NOMO-1 treated with dmso at 0.1 percent for 144 hours (cell line): ENCODE data around the gene CD93.

Experiments
- DNase-seq: peaks from one replicate; lab custom pipeline; 2025; ENCODE audit not compliant: unreplicated experiment; lab: John Stamatoyannopoulos, UW

CD93 gene

GRCh38 chr20:23086056-23086566 lies at the start of gene CD93:
Gene CD93, minus strand, starts transcription at chr20:23086324. Its CDS starts 132 bp downstream, at chr20:23086192.
- no peak for DNase-seq

DNA sequence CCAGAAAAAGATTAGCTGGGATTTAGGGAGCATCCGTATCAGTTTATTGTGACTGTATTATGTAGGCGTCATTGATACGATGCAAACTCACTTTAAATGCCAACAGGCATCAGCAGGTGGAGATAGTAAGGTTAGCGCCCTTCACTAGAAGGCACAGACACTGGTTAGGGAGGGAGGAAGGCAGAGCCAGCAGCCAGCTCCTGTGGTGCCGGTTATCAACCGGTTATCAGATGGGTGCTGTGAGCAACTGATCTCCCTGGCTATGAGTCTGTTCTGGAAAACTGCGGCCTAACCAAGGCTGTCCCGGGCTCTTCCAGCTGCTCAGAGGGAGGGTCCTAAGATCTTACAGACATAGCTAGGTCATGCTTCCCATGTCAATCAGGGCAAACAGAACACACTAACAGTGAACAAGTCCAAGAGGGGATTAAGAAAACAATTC lies 47.5 kb upstream of the CD93 start:
- no peak for DNase-seq

- no peak for DNase-seq
These were observed 46.9 kb upstream of the CD93 start for GRCh38 chr20:23132930-23133559.

GRCh38 chr20:23132293-23132929 lies 46.3 kb upstream of the CD93 start:
- no peak for DNase-seq

DNA sequence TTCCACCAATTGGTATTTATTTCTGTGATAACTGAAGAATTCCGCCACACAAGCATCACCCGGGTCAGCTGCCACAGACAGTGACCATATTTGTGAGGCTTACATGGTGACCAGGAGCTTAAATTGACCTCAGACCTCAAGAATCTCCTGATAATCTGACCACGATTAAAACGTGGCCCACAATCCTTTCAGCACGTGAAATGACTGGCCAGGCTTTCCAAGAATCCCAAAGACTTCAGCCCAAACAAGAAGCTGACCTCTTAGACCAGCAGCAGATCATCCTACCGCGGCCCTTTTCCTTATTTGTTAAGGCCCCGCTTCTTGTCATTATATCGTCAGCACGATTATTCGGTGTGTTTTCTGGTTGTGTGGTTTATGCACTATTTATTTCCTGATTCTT lies 45.6 kb upstream of the CD93 start:
- DNase-seq: no peak

GRCh38 chr20:23130622-23131140 lies 44.6 kb upstream of the CD93 start:
- DNase-seq: no peak

- DNase-seq: no peak
These were observed 43.9 kb upstream of the CD93 start for GRCh38 chr20:23129891-23130621.

DNA sequence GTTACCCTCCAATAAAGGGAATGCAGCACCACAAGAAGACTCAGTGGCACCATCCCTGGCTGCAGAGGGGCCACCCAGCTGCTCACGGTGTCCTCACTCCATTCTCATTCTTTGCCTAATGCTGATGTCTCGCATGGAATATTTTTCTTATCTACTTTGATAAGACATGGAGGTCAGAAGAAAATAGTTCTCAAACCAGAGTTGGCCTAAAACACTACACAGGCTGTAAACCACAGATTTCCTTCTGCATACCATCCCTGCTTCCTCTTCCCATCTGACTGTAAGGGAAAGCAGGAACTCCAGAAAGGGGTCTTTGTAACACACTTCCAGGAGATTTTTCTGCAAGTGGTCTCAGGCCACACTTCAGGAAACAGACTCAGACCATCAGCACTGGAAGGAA lies 43.1 kb upstream of the CD93 start:
- no peak for DNase-seq

GRCh38 chr20:23128461-23129125 lies 42.5 kb upstream of the CD93 start:
- DNase-seq: no peak

- no peak for DNase-seq
These were observed 41.6 kb upstream of the CD93 start for GRCh38 chr20:23127506-23128279.

DNA sequence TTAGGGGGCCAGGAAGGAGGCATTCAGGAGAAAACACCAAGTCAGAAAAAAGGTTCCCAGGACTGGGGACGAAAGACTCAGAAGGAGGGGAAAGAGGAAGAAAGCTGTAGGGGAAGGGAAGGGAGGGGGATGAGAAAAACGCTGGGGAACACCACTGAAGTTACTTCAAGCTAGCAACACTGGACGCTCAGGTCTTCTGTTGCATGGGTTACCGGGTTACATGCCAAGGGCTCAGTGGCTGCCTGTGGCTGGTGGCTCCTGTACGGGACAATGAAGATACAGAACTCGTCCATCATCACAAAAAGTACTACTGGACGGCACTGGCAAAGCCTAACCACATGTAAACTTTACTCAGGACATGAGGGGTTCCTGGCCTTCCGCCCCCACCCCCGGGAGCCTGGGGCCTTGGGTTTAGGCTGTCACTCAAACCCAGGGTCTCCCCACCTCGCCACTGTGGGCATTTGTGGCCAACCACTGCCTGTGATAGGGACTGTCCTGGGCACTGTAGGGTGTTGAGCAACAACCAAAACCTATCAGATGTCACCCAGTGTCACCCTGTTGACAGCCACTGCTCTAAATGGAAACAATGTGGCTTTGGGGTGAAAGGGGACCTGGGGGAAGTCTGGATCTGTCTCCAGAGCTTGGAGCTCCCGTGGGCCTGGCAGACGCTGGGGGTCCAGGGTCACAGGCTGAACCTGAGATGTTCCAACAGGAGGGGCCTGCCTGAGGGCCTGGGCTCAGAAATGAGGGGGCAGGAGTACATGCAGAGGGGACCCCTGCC lies 40.3 kb upstream of the CD93 start:
- peak; percentile 35 for DNase-seq

- peak; percentile 97 for DNase-seq
These were observed 39.6 kb upstream of the CD93 start for GRCh38 chr20:23125625-23126191.

- no peak for DNase-seq
These were observed 39.0 kb upstream of the CD93 start for GRCh38 chr20:23125159-23125558.

DNA sequence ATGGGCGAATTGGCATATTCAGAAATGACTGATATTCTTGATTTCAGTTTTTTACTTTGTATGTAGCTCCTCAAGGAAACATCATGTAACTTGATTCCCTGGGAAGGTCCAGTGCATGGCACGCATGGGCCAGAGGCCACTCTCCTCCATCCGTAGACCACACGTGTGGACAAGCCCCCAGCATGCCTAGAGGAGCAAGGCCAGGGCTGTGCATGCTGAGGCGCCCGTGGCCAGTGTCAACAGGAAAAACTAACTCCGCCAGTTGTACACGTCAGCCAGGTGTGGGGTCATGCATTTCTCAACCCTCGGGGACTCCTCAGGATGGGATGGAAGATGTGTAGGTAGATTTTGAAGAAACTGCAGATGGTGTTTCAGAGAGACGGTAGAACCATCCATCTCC lies 37.8 kb upstream of the CD93 start:
- DNase-seq: no peak

- no peak for DNase-seq
These were observed 36.9 kb upstream of the CD93 start for GRCh38 chr20:23122796-23123655.

DNA sequence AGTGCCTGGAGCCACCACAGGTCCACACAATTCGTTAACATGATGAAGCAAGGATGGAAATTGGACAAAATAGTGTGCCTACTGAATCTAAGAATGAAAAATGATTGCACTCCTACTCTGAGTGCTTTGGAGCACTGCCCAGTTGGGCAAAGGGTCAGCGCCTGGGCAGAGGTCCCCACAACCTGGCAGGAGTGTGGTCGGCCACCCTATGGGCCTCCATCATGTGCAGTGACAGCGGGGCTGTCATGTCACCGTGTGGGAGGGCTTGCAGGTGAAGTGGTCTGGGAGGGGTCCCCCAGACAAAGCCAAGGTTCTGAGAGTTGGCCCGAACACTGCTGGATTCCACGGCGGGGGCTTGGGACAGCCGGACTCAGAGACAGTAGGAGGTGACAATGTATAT lies 36.2 kb upstream of the CD93 start:
- no peak for DNase-seq

GRCh38 chr20:23121751-23122320 lies 35.7 kb upstream of the CD93 start:
- no peak for DNase-seq
